SIG-M5 treated with dmso at 0.1 percent for 504 hours (cell line): Measurements from ENCODE around the gene MICAL3.

Experiments used
- DNase-seq: peaks from one replicate; lab custom pipeline; 2025; ENCODE audit not compliant: unreplicated experiment; lab: John Stamatoyannopoulos, UW

The MICAL3 gene

GRCh38 chr22:17741866-17742526 is 282.4 kb downstream of the MICAL3 start:
- no peak for DNase-seq

GRCh38 chr22:17739196-17739975 is 285.0 kb downstream of the MICAL3 start:
- DNase-seq = no peak

GRCh38 chr22:17738386-17739128 is 285.8 kb downstream of the MICAL3 start:
- no peak for DNase-seq
